H9 (cell line): ENCODE data around the gene MTHFD1L. TPM values are rescaled to one million over a fixed set of nuclear protein-coding genes. Genes with fewer than 3 reads are reported as not detected.

Source experiments
- DNase-seq: peaks from one replicate; pipeline ENCODE4 v3.0.0-alpha.2; 2017
- H2AFZ ChIP-seq: one replicate; pipeline ENCODE4 v1.6.1; 2013; ENCODE audit warnings: mild to moderate bottlenecking, low read length, control low read depth, moderate library complexity
- H2AK5ac ChIP-seq: 2 replicates; pipeline ENCODE4 v1.6.1; 2013; ENCODE audit warnings: low read length, control low read depth, mixed read lengths; ENCODE audit not compliant: insufficient read length
- H2BK120ac ChIP-seq: one replicate; pipeline ENCODE4 v1.6.1; 2013; ENCODE audit warnings: low read depth, mild to moderate bottlenecking, low read length, control low read depth, inconsistent platforms; ENCODE audit not compliant: poor library complexity, severe bottlenecking
- H2BK12ac ChIP-seq: 2 replicates; pipeline ENCODE4 v1.6.1; 2013; ENCODE audit warnings: low read length, control low read depth, mixed read lengths, low read depth; ENCODE audit not compliant: insufficient read length
- H2BK15ac ChIP-seq: 2 replicates; pipeline ENCODE4 v1.6.1; 2013; ENCODE audit warnings: low read depth, low read length, control low read depth
- H2BK20ac ChIP-seq: one replicate; pipeline ENCODE4 v1.6.1; 2013; ENCODE audit warnings: low read depth, mild to moderate bottlenecking, low read length, control low read depth, inconsistent platforms; ENCODE audit not compliant: poor library complexity, severe bottlenecking
- H2BK5ac ChIP-seq: 2 replicates; pipeline ENCODE4 v1.6.1; 2013; ENCODE audit warnings: low read length, control low read depth, mixed read lengths; ENCODE audit not compliant: insufficient read length
- H3K14ac ChIP-seq: 2 replicates; pipeline ENCODE4 v1.6.1; 2013; ENCODE audit warnings: low read length, control low read depth; ENCODE audit not compliant: insufficient read depth
- H3K18ac ChIP-seq: 2 replicates; pipeline ENCODE4 v1.6.1; 2013; ENCODE audit warnings: low read depth, mild to moderate bottlenecking, mixed read lengths, low read length, control low read depth; ENCODE audit not compliant: insufficient read length
- H3K23ac ChIP-seq: 2 replicates; pipeline ENCODE4 v1.6.1; 2013; ENCODE audit warnings: low read length, control low read depth, mixed read lengths, low read depth; ENCODE audit not compliant: insufficient read length
- H3K23me2 ChIP-seq: 2 replicates; pipeline ENCODE4 v1.6.1; 2013; ENCODE audit warnings: low read depth, mild to moderate bottlenecking, mixed read lengths, low read length, control low read depth; ENCODE audit not compliant: insufficient read length, poor library complexity, severe bottlenecking
- H3K27ac ChIP-seq: 2 replicates; pipeline ENCODE4 v1.5.1; 2013; ENCODE audit warnings: low read length, control low read depth, mixed read lengths, low read depth; ENCODE audit not compliant: insufficient read length
- H3K27me3 ChIP-seq: 2 replicates; pipeline ENCODE4 v1.6.1; 2013; ENCODE audit warnings: low read length, control low read depth, inconsistent platforms; ENCODE audit not compliant: insufficient read depth
- H3K4ac ChIP-seq: 2 replicates; pipeline ENCODE4 v1.6.1; 2013; ENCODE audit warnings: low read depth, mild to moderate bottlenecking, control low read depth, inconsistent platforms, low read length, moderate library complexity
- H3K4me1 ChIP-seq: 2 replicates; pipeline ENCODE4 v1.6.1; 2013; ENCODE audit warnings: low read length, control low read depth, inconsistent platforms; ENCODE audit not compliant: insufficient read depth
- H3K4me2 ChIP-seq: 2 replicates; pipeline ENCODE4 v1.6.1; 2013; ENCODE audit warnings: low read length, control low read depth, mixed read lengths; ENCODE audit not compliant: insufficient read length, insufficient read depth
- H3K56ac ChIP-seq: 2 replicates; pipeline ENCODE4 v1.6.1; 2013; ENCODE audit warnings: low read depth, mild to moderate bottlenecking, mixed read lengths, low read length, control low read depth; ENCODE audit not compliant: insufficient read length
- H3K79me1 ChIP-seq: 2 replicates; pipeline ENCODE4 v1.6.1; 2013; ENCODE audit warnings: low read depth, mild to moderate bottlenecking, moderate library complexity, low read length, control low read depth, inconsistent platforms; ENCODE audit not compliant: insufficient read depth, poor library complexity, severe bottlenecking
- H3K79me2 ChIP-seq: 2 replicates; pipeline ENCODE4 v1.6.1; 2013; ENCODE audit warnings: low read length, control low read depth, inconsistent platforms; ENCODE audit not compliant: insufficient read depth
- H3K9ac ChIP-seq: 2 replicates; pipeline ENCODE4 v1.6.1; 2013; ENCODE audit warnings: low read length, control low read depth, mixed read lengths; ENCODE audit not compliant: insufficient read length; ENCODE audit errors: extremely low read depth
- H3K9me3 ChIP-seq: one replicate; pipeline ENCODE4 v1.6.1; 2013; ENCODE audit warnings: low read depth, low read length, inconsistent platforms; ENCODE audit not compliant: control insufficient read depth
- H3T11ph ChIP-seq: one replicate; pipeline ENCODE4 v1.6.1; 2013; ENCODE audit warnings: mild to moderate bottlenecking, low read length, control low read depth, inconsistent platforms
- H4K20me1 ChIP-seq: one replicate; pipeline ENCODE4 v1.6.1; 2013; ENCODE audit not compliant: control insufficient read depth, insufficient read length, insufficient read depth
- H4K5ac ChIP-seq: 2 replicates; pipeline ENCODE4 v1.6.1; 2013; ENCODE audit warnings: low read depth, mild to moderate bottlenecking, mixed read lengths, low read length, control low read depth; ENCODE audit not compliant: insufficient read length
- H4K8ac ChIP-seq: replicated peaks from 2 replicates; pipeline ENCODE4 v1.6.1; 2013; ENCODE audit warnings: low read length, control low read depth, mixed read lengths, low read depth; ENCODE audit not compliant: insufficient read length
- H4K91ac ChIP-seq: 2 replicates; pipeline ENCODE4 v1.6.1; 2013; ENCODE audit warnings: low read depth, mild to moderate bottlenecking, moderate library complexity, mixed read lengths, low read length, control low read depth; ENCODE audit not compliant: insufficient read length
- H3K27ac Mint-ChIP-seq, 3 experiments: 2 replicates in 2 of 3; 3 replicates in 1 of 3; pipeline ENCODE4 v1.8.0; 2020 to 2021; ENCODE audit warnings: mixed read lengths in 3 of 3, mild to moderate bottlenecking in 1 of 3, moderate library complexity in 1 of 3
- H3K27me3 Mint-ChIP-seq: 2 replicates; pipeline ENCODE4 v1.8.0; 2021; ENCODE audit warnings: low read depth, mild to moderate bottlenecking, moderate library complexity, mixed read lengths
- H3K36me3 Mint-ChIP-seq, 3 experiments: 2 replicates in 2 of 3; 3 replicates in 1 of 3; pipeline ENCODE4 v1.8.0; 2020 to 2021; ENCODE audit warnings: low read depth in 3 of 3, mixed read lengths in 3 of 3; ENCODE audit not compliant: insufficient read depth in 1 of 3
- H3K4me1 Mint-ChIP-seq, 2 experiments: 2 replicates each; pipeline ENCODE4 v1.8.0; 2020; ENCODE audit warnings: mixed read lengths in 2 of 2
- H3K4me3 Mint-ChIP-seq, 2 experiments: 2 replicates in 1 of 2; 3 replicates in 1 of 2; pipeline ENCODE4 v1.8.0; 2020 to 2021; ENCODE audit warnings: mild to moderate bottlenecking in 2 of 2, mixed read lengths in 2 of 2, moderate library complexity in 1 of 2
- H3K9me3 Mint-ChIP-seq, 2 experiments: 2 replicates in 1 of 2; 3 replicates in 1 of 2; pipeline ENCODE4 v1.8.0; 2020; ENCODE audit warnings: mild to moderate bottlenecking in 2 of 2, mixed read lengths in 2 of 2, moderate library complexity in 1 of 2
- WGBS: extraction: QIAGEN DNeasy Blood & Tissue Kit; methylation state at CpG from one replicate; pipeline ENCODE4 v1.1.7; 2013; ENCODE audit warnings: missing lambda C conversion rate, low lambda C conversion rate, mixed read lengths; ENCODE audit not compliant: insufficient read length; ENCODE audit errors: extremely low coverage; 5-methylcytosine and 5-hydroxymethylcytosine counted together
- total RNA-seq: library from RNA; stranded (reverse); gene quantifications from 2 replicates; pipeline ENCODE4 v1.2.1, GENCODE V29; 2021
- TF ChIP-seq, protein P1 (sequence below): fragments of 200-600 bp; sonication (generic); conservative IDR thresholded peaks from 3 replicates; pipeline ENCODE4 v1.8.0; 2021; ENCODE audit warnings: antibody characterized with exemption, mild to moderate bottlenecking

The MTHFD1L gene
- total RNA-seq, 1 experiment from 2014 or later = 90.2 TPM

DNA sequence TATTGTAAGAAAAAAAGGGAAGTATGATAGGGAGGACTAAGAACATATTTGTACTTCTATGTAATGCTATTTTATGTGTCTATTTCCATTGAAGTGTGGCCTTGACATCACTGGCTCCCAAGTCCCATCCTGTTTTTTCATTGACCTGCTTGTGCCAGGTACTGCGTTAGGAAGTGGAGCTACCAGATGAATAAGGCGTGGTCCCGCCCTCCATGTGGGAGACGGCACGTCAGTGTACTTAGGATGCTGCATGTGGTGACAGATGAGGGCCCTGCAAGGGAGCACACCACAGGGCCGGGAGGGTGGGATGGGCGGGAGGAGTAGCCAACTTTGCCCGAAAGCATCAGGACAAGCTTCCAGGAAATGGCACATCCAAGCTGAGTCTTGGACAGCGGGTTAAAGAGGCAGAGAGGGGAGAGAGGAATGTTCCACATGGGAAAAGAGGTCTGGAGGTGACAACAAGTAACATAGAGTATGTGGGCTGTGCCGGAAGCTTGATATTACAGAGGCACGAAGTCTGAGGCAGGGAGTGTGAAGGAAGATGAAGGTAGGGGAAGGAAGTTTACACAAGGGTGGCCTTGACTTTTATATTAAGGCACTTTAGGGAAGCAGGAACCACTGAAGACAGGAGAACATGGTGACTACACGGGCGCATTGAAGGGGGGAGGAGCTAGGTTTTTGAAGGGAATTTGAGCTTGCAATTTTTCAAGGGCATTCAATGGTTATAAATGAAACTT lies 140.6 kb downstream of the MTHFD1L start:
- TF ChIP-seq, protein P1, sequence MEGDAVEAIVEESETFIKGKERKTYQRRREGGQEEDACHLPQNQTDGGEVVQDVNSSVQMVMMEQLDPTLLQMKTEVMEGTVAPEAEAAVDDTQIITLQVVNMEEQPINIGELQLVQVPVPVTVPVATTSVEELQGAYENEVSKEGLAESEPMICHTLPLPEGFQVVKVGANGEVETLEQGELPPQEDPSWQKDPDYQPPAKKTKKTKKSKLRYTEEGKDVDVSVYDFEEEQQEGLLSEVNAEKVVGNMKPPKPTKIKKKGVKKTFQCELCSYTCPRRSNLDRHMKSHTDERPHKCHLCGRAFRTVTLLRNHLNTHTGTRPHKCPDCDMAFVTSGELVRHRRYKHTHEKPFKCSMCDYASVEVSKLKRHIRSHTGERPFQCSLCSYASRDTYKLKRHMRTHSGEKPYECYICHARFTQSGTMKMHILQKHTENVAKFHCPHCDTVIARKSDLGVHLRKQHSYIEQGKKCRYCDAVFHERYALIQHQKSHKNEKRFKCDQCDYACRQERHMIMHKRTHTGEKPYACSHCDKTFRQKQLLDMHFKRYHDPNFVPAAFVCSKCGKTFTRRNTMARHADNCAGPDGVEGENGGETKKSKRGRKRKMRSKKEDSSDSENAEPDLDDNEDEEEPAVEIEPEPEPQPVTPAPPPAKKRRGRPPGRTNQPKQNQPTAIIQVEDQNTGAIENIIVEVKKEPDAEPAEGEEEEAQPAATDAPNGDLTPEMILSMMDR = no peak
- H3K27me3 ChIP-seq = no peaks in the 10 kb centered on the region
- H4K5ac ChIP-seq = no peak overlapping the region
- no peak overlapping the region for H2AFZ ChIP-seq
- no peak overlapping the region for H3K4ac ChIP-seq
- no peak overlapping the region for H2BK120ac ChIP-seq
- no peak overlapping the region for H3T11ph ChIP-seq
- no peaks in the 10 kb centered on the region for H3K23me2 ChIP-seq
- DNase-seq = no peak
- Mint-ChIP-seq H3K9me3 (no peaks in the 10 kb centered on the region), H3K4me3 (no peak overlapping the region), H3K36me3 (peaks cover 0 to 10% (median 3%) of the 10 kb centered on the region in 3 experiments; a peak in 4 of 7 replicates), H3K27me3 (no peaks in the 10 kb centered on the region), H3K4me1 (peaks cover 54 to 60% of the 10 kb centered on the region in 2 experiments), H3K27ac (0 out of 7 replicates have a peak overlapping the region, but pooled peaks of 1 of the 3 experiments have one; percentile 8)
- no peak overlapping the region for H3K18ac ChIP-seq
- H2BK20ac ChIP-seq = no peak overlapping the region
- H3K4me2 ChIP-seq = no peak overlapping the region
- no peak overlapping the region for H2BK15ac ChIP-seq
- H2AK5ac ChIP-seq = no peak overlapping the region
- no peak overlapping the region for H3K23ac ChIP-seq
- no peaks in the 10 kb centered on the region for H4K20me1 ChIP-seq
- no peak overlapping the region for H2BK5ac ChIP-seq
- peaks cover 7% of the 10 kb centered on the region; the same call in 1 of the 2 replicates for H3K4me1 ChIP-seq
- no peak overlapping the region for H3K14ac ChIP-seq
- no peaks in the 10 kb centered on the region for H3K79me2 ChIP-seq
- no peak overlapping the region for H3K9ac ChIP-seq
- no peak overlapping the region for H2BK12ac ChIP-seq
- no peak overlapping the region for H4K8ac ChIP-seq
- no peaks in the 10 kb centered on the region for H3K79me1 ChIP-seq
- WGBS = no CpG with 5 or more reads among the region's 13 CpGs
- no peak overlapping the region for H3K27ac ChIP-seq
- no peaks in the 10 kb centered on the region for H3K9me3 ChIP-seq
- no peak overlapping the region for H4K91ac ChIP-seq
- H3K56ac ChIP-seq = no peak overlapping the region
